Osteoblast (primary cell): ENCODE measurements around the gene SPIN2A. TPM values are rescaled to one million over a fixed set of nuclear protein-coding genes. Genes with fewer than 3 reads are reported as not detected.
"Not testable (repeated sequence)": the region's sequence is repeated elsewhere in the genome, so short reads cannot be mapped to it uniquely, and the experiment has no call there.

ENCODE experiments used
- DNase-seq: peaks from one replicate; pipeline ENCODE4 v3.0.0; 2011; ENCODE audit warnings: low spot score, mixed read lengths; ENCODE audit not compliant: insufficient read length; ENCODE audit errors: missing footprints
- H2AFZ ChIP-seq: 2 replicates; pipeline ENCODE4 v1.6.0; 2011; ENCODE audit warnings: mild to moderate bottlenecking, low read length
- H3K27ac ChIP-seq: 2 replicates; pipeline ENCODE4 v1.5.1; 2011; ENCODE audit warnings: mild to moderate bottlenecking, low read depth, low read length, moderate library complexity
- H3K27me3 ChIP-seq: 2 replicates; pipeline ENCODE4 v1.6.0; 2012; ENCODE audit warnings: mild to moderate bottlenecking, control low read depth, inconsistent platforms, low read length, moderate library complexity; ENCODE audit not compliant: insufficient read depth
- H3K36me3 ChIP-seq: 2 replicates; pipeline ENCODE4 v1.5.1; 2011; ENCODE audit warnings: mild to moderate bottlenecking, low read length, control low read depth, moderate library complexity; ENCODE audit not compliant: insufficient read depth
- H3K4me1 ChIP-seq: 2 replicates; pipeline ENCODE4 v1.5.1; 2011; ENCODE audit warnings: mild to moderate bottlenecking, low read length, control low read depth, moderate library complexity; ENCODE audit not compliant: insufficient read depth
- H3K4me2 ChIP-seq: 2 replicates; pipeline ENCODE4 v1.6.0; 2011; ENCODE audit warnings: mild to moderate bottlenecking, low read length; ENCODE audit not compliant: insufficient read depth
- H3K4me3 ChIP-seq: fragments of 200-600 bp; sonication (generic); 3 replicates; pipeline ENCODE4 v1.5.1; 2012; ENCODE audit warnings: mild to moderate bottlenecking, low read length, inconsistent platforms; ENCODE audit not compliant: insufficient read depth
- H3K79me2 ChIP-seq: 2 replicates; pipeline ENCODE4 v1.6.0; 2012; ENCODE audit warnings: mild to moderate bottlenecking, low read length, control low read depth, inconsistent platforms; ENCODE audit not compliant: insufficient read depth
- H3K9me3 ChIP-seq: 2 replicates; pipeline ENCODE4 v1.5.1; 2011; ENCODE audit warnings: low read depth, low read length, control low read depth
- H4K20me1 ChIP-seq: 2 replicates; pipeline ENCODE4 v1.6.0; 2012; ENCODE audit warnings: mild to moderate bottlenecking, low read length, control low read depth; ENCODE audit not compliant: insufficient read depth
- CTCF ChIP-seq: IDR thresholded peaks from 2 replicates; pipeline ENCODE4 v1.5.1; 2011; ENCODE audit warnings: mild to moderate bottlenecking, low read depth, low read length, moderate library complexity; ENCODE audit errors: extremely low read depth
- total RNA-seq: library from RNA; depleted of rRNA; stranded (reverse); fragments of >200 nt; gene quantifications from 2 replicates; pipeline ENCODE4 v1.2.3, GENCODE V29; 2012

Gene SPIN2A
- 0.59 and 1.4 TPM in 2 replicates for total RNA-seq

GRCh38 chrX:57137073-57137472, at the start of gene SPIN2A:
Gene SPIN2A, minus strand, starts transcription at chrX:57137397. Its CDS starts 800 bp downstream, at chrX:57136597.
- H3K27ac ChIP-seq, DNase-seq, H3K36me3 ChIP-seq, H3K79me2 ChIP-seq, H4K20me1 ChIP-seq, H3K9me3 ChIP-seq, H3K27me3 ChIP-seq, H3K4me1 ChIP-seq: not testable (repeated sequence)
- peak within 1 kb of the TSS; percentile 58 for H3K4me3 ChIP-seq
- peak within 1 kb of the TSS; percentile 65 for H2AFZ ChIP-seq
- H3K4me2 ChIP-seq = peak within 1 kb of the TSS; percentile 71

GRCh38 chrX:57178605-57179004, 41.4 kb upstream of the SPIN2A start:
- no peaks in the 10 kb centered on the region for H3K4me1 ChIP-seq
- H2AFZ ChIP-seq = no peak overlapping the region
- no peak overlapping the region for H3K4me3 ChIP-seq
- H3K79me2 ChIP-seq = no peaks in the 10 kb centered on the region
- no peak for TF ChIP-seq CTCF
- DNase-seq = no peak
- H4K20me1 ChIP-seq = no peaks in the 10 kb centered on the region
- no peaks in the 10 kb centered on the region for H3K9me3 ChIP-seq
- no peaks in the 10 kb centered on the region for H3K36me3 ChIP-seq
- H3K27me3 ChIP-seq = no peaks in the 10 kb centered on the region
- H3K4me2 ChIP-seq = no peak overlapping the region
- H3K27ac ChIP-seq = no peak overlapping the region

DNA sequence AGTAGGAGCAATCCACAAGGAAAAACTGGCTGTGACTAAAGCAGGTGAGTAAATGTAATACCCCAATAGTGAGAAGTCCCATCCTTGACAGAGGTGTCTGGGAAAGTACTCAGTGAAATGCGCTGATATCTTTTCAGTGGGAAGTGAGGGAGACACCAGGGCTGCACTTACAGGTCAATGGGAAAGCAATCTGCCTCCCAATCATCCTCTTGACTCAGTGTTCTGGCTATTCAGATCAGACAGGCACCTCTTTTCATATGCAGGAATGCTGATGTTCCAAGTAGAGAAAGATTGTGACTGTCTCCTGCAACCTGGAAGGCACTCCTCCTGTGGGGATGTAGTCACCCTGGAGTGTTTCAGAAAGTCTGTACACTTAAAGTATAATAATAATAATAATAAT, 39.9 kb upstream of the SPIN2A start:
- Histone ChIP-seq H3K4me1 (no peaks in the 10 kb centered on the region), H4K20me1 (no peaks in the 10 kb centered on the region), H3K9me3 (no peaks in the 10 kb centered on the region), H3K27me3 (no peaks in the 10 kb centered on the region), H3K4me3 (no peak overlapping the region), H3K79me2 (no peaks in the 10 kb centered on the region), H3K4me2 (no peak overlapping the region), H3K36me3 (no peaks in the 10 kb centered on the region), H2AFZ (no peak overlapping the region), H3K27ac (no peak overlapping the region)
- no peak for DNase-seq
- TF ChIP-seq CTCF = no peak

GRCh38 chrX:57172544-57172943, 35.3 kb upstream of the SPIN2A start:
- no peak for TF ChIP-seq CTCF
- Histone ChIP-seq H3K79me2 (no peaks in the 10 kb centered on the region), H3K27me3 (no peaks in the 10 kb centered on the region), H3K4me2 (no peak overlapping the region), H3K4me3 (no peak overlapping the region), H4K20me1 (no peaks in the 10 kb centered on the region), H3K27ac (no peak overlapping the region), H3K36me3 (no peaks in the 10 kb centered on the region), H2AFZ (no peak overlapping the region), H3K9me3 (no peaks in the 10 kb centered on the region), H3K4me1 (no peaks in the 10 kb centered on the region)
- DNase-seq = no peak
